GM19351 (cell line): Measurements from ENCODE around the gene RASGRP1.

ENCODE experiments used
- ATAC-seq: cut with Tn5 transposase; IDR thresholded peaks from one replicate; pipeline ENCODE4 v1.9.1; 2021; ENCODE audit warnings: mild to moderate bottlenecking, moderate library complexity; ENCODE audit not compliant: unreplicated experiment

RASGRP1 gene

GRCh38 chr15:38508647-38509046, 56.0 kb downstream of the RASGRP1 start:
- no peak for ATAC-seq

DNA sequence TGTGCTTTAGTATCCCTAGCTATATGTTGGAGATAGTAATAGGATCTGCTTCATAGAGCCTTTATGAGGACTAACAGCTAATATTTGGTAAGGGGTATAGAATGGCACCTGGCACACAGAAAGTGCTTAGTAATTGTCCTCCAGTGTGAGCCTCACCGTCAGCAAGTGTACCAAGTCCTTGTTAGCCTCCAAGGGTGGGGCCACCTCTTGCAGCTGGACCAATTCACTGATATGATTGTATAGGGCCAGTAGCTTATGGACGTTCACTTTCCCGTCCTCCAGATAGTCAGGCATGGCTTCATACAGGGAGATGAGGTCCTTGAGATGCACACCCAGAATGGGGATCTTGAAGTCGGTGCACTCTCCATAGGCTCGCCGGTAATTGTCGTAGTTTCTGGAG, 57.0 kb downstream of the RASGRP1 start:
- no peak for ATAC-seq

- no peak for ATAC-seq
Measured at GRCh38 chr15:38506997-38507396, 57.6 kb downstream of the RASGRP1 start.

DNA sequence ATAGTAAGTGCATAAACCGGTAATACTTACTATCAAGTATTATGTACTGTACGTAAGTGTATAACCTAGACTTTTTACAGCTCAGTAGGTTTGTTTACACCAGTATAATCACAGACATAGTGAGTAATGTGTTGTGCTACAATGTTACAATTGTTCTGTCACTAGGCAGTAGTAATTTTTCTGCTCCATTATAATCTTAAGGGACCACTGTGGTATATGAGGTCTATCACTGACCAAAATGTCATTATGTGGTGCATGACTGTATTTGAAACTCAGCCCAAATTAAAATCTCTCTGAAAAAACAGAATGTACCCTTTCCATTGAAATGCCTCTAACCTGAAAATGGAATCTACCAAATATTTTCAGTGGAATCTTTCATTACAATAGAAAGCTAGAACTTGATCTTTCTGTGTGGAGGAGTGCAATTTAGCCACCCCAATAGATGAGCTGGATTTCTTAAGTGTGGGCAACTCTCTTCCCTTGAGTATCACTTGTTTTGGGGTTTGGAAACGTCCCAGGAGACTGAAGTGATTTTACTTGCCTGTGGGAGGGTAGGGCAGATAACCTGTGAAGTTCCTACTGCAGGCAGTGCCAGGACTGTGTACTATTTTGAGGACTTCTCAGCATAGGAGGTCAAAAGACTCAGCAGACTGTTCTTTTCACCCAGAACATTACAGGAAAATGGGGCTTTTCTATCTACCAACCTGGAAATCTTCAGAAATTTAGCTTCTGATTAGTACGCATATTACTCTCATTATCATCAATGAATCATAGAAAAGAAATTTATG, 59.7 kb downstream of the RASGRP1 start:
- no peak for ATAC-seq

DNA sequence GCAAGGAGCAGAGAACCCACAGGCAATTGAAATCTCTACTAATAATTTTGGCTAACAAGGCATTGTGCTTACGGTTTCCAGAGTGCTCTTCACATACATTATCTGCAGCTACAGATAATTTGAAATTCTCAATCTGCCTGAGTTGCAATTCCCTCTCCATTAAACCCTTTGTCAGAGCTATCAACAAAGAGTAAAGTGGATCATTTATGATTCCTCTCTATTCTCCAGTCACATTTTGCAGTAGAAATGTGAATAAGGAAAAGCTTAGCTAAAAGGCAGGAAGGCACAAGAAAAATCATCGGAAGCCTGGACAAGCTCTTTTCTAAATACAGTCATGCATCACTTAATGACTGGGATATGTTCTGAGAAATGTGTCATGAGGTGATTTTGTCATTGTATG, 61.1 kb downstream of the RASGRP1 start:
- ATAC-seq: no peak

DNA sequence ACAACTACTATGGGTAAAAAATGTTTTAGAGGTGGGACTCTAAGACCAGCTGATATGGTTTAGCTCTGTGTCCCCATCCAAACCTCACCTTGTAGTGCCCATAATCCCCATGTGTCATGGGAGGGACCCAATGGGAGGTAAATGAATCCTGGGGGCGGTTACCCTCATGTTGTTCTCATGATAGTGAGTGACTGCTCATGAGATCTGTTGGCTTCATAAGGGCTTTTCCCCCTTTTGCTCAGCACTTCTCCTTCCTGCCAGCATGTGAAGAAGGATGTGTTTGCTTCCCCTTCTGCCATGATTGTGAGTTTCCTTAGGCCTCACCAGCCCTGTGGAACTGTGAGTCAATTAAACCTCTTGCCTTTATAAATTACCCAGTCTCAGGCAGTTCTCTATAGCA, 65.0 kb downstream of the RASGRP1 start:
- no peak for ATAC-seq

DNA sequence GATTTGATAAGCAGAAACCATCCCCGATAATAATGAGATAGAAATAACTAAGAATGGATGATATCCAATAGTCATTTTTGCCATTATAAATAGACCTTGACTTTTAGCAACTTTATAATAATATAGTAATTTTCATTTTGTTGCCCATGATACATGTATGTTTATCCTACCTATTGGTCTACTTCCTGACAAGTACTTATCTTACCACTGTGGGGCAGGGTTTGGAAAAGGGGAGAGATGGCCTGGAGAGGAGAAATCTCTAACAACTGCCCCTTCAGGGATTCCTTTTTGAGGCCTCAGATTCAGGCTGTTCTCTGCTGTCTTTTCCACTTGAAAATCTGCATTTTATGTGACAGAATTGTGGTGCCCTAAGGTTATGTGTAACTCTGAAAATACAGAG, 68.5 kb downstream of the RASGRP1 start:
- ATAC-seq: no peak

GRCh38 chr15:38490242-38490922, 74.2 kb downstream of the RASGRP1 start:
- no peak for ATAC-seq

DNA sequence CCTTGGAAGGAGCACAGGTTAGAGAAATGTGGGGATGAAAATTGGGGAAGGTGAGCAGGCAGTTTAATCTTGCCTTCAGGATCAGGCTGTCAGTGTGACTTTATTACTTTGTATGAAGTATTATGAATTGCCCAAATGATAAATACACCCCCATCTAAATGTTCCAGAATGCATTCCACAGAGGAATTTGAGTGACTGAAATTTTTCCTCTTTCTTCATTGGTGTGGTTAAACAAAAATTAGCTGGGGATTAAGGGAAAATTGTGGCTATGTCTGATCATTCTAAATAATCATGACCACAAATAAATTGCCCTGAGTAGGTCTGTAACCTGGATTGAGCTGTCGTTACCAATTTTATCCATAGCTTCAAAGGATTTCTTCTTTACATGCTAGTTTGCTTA, 77.2 kb downstream of the RASGRP1 start:
- no peak for ATAC-seq

- no peak for ATAC-seq
Measured at GRCh38 chr15:38486936-38487335, 77.7 kb downstream of the RASGRP1 start.

GRCh38 chr15:38482572-38482971, 82.0 kb downstream of the RASGRP1 start:
- no peak for ATAC-seq

DNA sequence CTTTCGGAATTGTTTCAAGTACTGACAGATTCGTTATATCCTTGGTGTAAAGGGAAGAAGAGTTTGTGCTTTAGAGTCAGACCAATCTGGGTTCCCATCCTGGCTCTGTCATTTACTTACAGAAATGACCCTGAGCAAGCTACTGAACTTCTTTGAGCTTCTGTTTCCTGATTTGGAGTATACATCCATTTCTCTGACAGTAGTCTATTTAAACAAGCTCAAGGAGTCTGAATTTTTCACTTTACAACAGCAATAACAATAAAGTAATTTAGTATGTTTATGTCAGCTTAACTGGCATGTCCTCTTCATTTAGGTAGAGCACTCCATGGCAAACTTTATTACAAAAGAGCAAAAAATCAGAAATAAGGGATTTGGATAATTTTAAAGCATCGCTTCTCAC, 82.9 kb downstream of the RASGRP1 start:
- ATAC-seq: no peak

- ATAC-seq: no peak
Measured at GRCh38 chr15:38481113-38481512, 83.5 kb downstream of the RASGRP1 start.

DNA sequence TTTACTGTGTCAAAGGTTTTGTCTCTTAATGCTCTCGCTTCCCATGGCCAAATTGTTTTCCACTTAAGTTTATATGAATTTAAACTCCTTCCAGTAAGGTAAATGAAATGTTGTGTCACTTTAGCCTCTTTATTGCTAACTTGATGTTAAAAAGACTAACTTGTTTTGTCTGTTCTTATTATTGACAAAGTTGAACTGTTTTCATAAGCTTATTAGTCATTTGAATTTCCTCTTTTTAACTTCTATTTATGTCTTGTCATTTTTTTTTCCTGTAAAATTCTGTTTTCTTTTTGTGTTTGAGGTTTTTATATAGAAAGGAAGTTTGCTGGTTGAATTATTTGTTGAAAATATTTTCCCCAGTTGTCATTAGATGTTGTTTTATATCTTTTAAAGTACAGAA, 84.9 kb downstream of the RASGRP1 start:
- ATAC-seq: no peak

GRCh38 chr15:38479266-38479665, 85.3 kb downstream of the RASGRP1 start:
- ATAC-seq: no peak

- ATAC-seq: no peak
Measured at GRCh38 chr15:38477637-38478036, 87.0 kb downstream of the RASGRP1 start.

DNA sequence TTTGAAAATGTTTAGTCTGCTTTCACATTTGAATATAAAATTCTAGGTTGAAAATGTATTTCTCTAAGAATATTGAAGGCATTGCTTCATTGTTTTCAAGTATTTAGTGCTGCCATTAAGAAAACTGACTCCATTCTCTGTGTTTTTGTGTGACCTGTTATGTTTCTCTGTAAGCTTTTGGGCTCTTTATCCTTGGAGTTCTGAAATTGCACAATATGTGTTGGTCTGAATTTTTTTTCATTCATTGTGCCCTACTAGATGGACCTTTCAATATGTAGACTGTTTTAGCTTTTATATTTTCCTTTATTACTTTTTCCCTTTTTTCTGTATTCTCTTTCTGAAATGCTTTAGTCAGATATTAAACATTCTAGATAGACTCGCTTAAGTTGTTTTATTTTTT, 88.5 kb downstream of the RASGRP1 start:
- no peak for ATAC-seq

- no peak for ATAC-seq
Measured at GRCh38 chr15:38475361-38475760, 89.3 kb downstream of the RASGRP1 start.

DNA sequence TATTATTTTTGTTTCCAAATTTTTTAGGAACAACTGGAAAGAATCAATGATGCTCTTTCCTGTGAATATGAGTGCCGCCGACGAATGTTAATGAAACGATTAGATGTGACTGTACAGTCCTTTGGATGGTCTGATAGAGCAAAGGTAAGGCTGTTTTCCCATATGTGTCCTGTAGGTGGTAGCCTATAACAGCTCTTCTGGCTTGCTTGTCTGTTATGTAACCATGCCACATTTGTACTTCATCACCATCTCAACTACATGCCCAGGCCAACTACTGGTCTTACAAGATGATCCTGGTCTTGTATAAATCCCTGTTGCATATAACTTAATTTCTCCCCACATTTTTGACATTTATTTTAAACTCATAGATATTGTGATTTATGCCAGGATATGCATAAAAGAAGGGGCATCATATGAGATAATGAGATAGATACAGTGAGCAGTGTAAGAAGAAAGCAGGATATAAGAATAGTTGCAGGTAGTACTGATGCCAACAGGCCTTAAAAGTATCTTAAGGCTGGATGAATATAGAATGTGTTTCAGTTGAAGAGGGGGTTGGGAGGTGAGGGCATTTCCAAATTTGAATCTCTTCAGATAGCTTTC, 90.4 kb downstream of the RASGRP1 start:
- ATAC-seq: peak; percentile 95

- no peak for ATAC-seq
Measured at GRCh38 chr15:38471974-38472373, 92.6 kb downstream of the RASGRP1 start.

DNA sequence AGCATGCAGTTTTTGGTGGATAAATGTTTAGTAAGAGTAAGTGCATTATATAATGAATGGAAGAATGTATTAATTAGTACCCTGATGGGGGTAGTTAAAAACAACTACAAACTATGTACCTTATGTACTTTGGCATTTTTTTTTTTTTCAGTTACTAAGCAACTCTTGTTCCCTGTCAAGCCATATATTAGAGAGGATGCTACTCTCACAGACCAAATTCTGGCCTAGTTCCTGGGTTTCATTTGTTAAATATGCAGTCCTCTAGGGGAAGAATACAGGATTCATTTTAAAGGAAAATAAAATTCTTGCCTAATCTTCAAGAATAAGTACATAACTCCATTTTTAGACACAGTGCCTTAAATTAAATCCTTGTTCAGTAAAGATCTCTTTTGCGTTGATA, 93.8 kb downstream of the RASGRP1 start:
- ATAC-seq: no peak

GRCh38 chr15:38464675-38465074, 99.9 kb downstream of the RASGRP1 start:
- ATAC-seq: no peak
